Ishikawa (cell line): ENCODE measurements around the gene CRMP1.

Source experiments
- CEBPB ChIP-seq: IDR thresholded peaks from 2 replicates; pipeline ENCODE4 v1.6.1; 2012
- CREB1 ChIP-seq: IDR thresholded peaks from 2 replicates; pipeline ENCODE4 v1.6.1; 2012; ENCODE audit warnings: low read depth
- EGR1 ChIP-seq: IDR thresholded peaks from 2 replicates; pipeline ENCODE4 v1.6.1; 2012
- EP300 ChIP-seq: IDR thresholded peaks from 2 replicates; pipeline ENCODE4 v1.6.1; 2012; ENCODE audit warnings: borderline replicate concordance
- FOXM1 ChIP-seq: IDR thresholded peaks from 2 replicates; pipeline ENCODE4 v1.6.1; 2012; ENCODE audit warnings: low read depth, borderline replicate concordance
- NFIC ChIP-seq: IDR thresholded peaks from 2 replicates; pipeline ENCODE4 v1.6.1; 2012
- RAD21 ChIP-seq: IDR thresholded peaks from 2 replicates; pipeline ENCODE4 v1.6.1; 2012; ENCODE audit warnings: low read depth
- TAF1 ChIP-seq: IDR thresholded peaks from 2 replicates; pipeline ENCODE4 v1.6.1; 2012; ENCODE audit warnings: low read depth, mild to moderate bottlenecking
- TCF12 ChIP-seq: IDR thresholded peaks from 2 replicates; pipeline ENCODE4 v1.6.1; 2012; ENCODE audit warnings: low read depth
- TEAD4 ChIP-seq: IDR thresholded peaks from 2 replicates; pipeline ENCODE4 v1.6.1; 2012
- YY1 ChIP-seq: IDR thresholded peaks from 2 replicates; pipeline ENCODE4 v1.6.1; 2012; ENCODE audit warnings: low read depth
- ZBTB7A ChIP-seq: IDR thresholded peaks from 2 replicates; pipeline ENCODE4 v1.6.1; 2012; ENCODE audit warnings: low read depth
- TF ChIP-seq, protein P1 (sequence below): IDR thresholded peaks from 2 replicates; pipeline ENCODE4 v1.6.1; 2012; ENCODE audit warnings: low read depth, mild to moderate bottlenecking
- TF ChIP-seq, protein P2 (sequence below): IDR thresholded peaks from 2 replicates; pipeline ENCODE4 v1.6.1; 2012
- TF ChIP-seq, protein P3 (sequence below): IDR thresholded peaks from 2 replicates; pipeline ENCODE4 v1.6.1; 2012

The CRMP1 gene

DNA sequence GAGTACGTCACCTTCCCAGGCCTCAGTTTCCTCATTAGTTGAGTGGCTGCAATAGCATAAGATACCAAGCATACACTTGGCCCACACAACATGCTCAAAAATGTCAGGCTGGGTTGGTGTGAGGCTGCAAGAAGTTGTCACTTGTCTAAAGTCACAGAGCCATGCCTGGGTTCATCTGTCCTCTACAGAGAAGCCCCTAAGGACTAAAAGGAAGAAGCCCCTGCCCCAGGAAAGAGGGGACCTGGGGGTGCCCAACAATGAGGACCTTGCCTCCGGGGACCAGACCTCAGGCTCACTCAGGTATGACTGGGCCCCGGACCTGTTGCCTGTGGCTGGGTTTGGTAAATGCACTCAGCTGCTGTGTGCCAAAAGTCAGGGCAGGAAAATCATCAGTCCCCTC, 82.7 kb downstream of the CRMP1 start:
- no peak for TF ChIP-seq TEAD4

GRCh38 chr4:5809216-5809776, 83.6 kb downstream of the CRMP1 start:
- TF ChIP-seq, protein P1, sequence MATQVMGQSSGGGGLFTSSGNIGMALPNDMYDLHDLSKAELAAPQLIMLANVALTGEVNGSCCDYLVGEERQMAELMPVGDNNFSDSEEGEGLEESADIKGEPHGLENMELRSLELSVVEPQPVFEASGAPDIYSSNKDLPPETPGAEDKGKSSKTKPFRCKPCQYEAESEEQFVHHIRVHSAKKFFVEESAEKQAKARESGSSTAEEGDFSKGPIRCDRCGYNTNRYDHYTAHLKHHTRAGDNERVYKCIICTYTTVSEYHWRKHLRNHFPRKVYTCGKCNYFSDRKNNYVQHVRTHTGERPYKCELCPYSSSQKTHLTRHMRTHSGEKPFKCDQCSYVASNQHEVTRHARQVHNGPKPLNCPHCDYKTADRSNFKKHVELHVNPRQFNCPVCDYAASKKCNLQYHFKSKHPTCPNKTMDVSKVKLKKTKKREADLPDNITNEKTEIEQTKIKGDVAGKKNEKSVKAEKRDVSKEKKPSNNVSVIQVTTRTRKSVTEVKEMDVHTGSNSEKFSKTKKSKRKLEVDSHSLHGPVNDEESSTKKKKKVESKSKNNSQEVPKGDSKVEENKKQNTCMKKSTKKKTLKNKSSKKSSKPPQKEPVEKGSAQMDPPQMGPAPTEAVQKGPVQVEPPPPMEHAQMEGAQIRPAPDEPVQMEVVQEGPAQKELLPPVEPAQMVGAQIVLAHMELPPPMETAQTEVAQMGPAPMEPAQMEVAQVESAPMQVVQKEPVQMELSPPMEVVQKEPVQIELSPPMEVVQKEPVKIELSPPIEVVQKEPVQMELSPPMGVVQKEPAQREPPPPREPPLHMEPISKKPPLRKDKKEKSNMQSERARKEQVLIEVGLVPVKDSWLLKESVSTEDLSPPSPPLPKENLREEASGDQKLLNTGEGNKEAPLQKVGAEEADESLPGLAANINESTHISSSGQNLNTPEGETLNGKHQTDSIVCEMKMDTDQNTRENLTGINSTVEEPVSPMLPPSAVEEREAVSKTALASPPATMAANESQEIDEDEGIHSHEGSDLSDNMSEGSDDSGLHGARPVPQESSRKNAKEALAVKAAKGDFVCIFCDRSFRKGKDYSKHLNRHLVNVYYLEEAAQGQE, result no peak
- TF ChIP-seq, protein P2, sequence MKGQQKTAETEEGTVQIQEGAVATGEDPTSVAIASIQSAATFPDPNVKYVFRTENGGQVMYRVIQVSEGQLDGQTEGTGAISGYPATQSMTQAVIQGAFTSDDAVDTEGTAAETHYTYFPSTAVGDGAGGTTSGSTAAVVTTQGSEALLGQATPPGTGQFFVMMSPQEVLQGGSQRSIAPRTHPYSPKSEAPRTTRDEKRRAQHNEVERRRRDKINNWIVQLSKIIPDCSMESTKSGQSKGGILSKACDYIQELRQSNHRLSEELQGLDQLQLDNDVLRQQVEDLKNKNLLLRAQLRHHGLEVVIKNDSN, result no peak
- no peak for TF ChIP-seq YY1
- no peak for TF ChIP-seq TCF12
- no peak for TF ChIP-seq ZBTB7A
- TF ChIP-seq, protein P3, sequence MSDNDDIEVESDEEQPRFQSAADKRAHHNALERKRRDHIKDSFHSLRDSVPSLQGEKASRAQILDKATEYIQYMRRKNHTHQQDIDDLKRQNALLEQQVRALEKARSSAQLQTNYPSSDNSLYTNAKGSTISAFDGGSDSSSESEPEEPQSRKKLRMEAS, result no peak

- TF ChIP-seq EP300 (no peak), FOXM1 (no peak), RAD21 (no peak), CREB1 (no peak), TCF12 (no peak), EGR1 (no peak), YY1 (no peak), TEAD4 (no peak), CEBPB (no peak), NFIC (no peak), ZBTB7A (no peak), TAF1 (no peak)
- TF ChIP-seq, protein P3, result no peak
- TF ChIP-seq, protein P1, result no peak
- TF ChIP-seq, protein P2, result no peak
These were observed 84.7 kb downstream of the CRMP1 start for GRCh38 chr4:5808081-5808741.

DNA sequence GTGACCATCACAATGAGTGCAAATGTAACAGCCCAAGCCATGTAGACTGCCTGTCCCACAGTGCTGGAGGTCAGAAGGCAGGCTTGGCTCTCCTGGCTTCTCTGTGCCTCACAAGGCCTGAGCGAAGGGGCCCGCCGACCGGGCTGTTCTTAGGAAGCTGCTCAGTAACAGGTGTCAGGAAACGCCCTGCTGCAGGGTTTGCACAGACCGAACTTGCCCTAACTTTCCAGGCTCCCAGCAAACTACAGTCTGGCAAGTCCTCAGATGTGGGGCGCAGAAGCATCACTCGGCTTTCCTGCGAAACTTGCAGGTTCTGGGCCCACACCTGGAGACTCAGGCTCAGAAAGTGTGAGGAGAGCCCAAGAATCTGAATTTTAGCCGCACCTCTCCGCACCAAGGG, 87.6 kb downstream of the CRMP1 start:
- TF ChIP-seq TCF12 (no peak), ZBTB7A (no peak), YY1 (no peak), RAD21 (no peak), TAF1 (no peak), FOXM1 (no peak), NFIC (no peak), EP300 (no peak), EGR1 (no peak), TEAD4 (no peak), CREB1 (no peak), CEBPB (no peak)
- TF ChIP-seq, protein P2, result no peak
- TF ChIP-seq, protein P1, result no peak
- TF ChIP-seq, protein P3, result no peak
